Measurements from ENCODE around the gene MIGA2. TPM values are rescaled to one million over a fixed set of nuclear protein-coding genes. Genes with fewer than 3 reads are reported as not detected.
A peak's percentile ranks its signal among the peaks of the same experiment; 100 is the strongest.

MIGA2 gene
- total and polyA plus RNA-seq, 2 donors (not counting 1 experiment from before 2014, with no cell fraction given): 62.1 to 78.1 TPM

- ATAC-seq (ENCODE audit: low read depth) (no peak), DNase-seq (no peak)
- H3K79me2 ChIP-seq (ENCODE audit: control insufficient read depth, insufficient read depth, low read length): peaks cover 49% of the 10 kb centered on the region
- H3K4me1 Mint-ChIP-seq: peaks cover 34% of the 10 kb centered on the region
- no peak overlapping the region for H3K27ac ChIP-seq (ENCODE audit: low read length in 2 of 2)
- H3K4me3 ChIP-seq (ENCODE audit: control extremely low read depth in 1 of 5, extremely low read depth in 1 of 5, insufficient read depth in 1 of 5, low read depth in 2 of 5, low read length in 4 of 5): peak overlapping the region in 2 of 5 experiments; percentile 94 to 98
- peak overlapping the region; percentile 97 for H3K4me3 Mint-ChIP-seq
- H3K4me2 ChIP-seq (replicated peaks; ENCODE audit: low read depth, low read length, poor library complexity, severe bottlenecking): peak overlapping the region; percentile 92
- H3K36me3 ChIP-seq (replicated peaks in 1 of 2; ENCODE audit: control extremely low read depth in 1 of 2, control insufficient read depth in 1 of 2, extremely low read depth in 1 of 2, insufficient read depth in 2 of 2, low read length in 1 of 2): peaks cover 0 to 14% of the 10 kb centered on the region in 2 experiments
- WGBS (ENCODE audit: insufficient coverage): 98% methylated on average over 6 of the region's 6 CpGs
- peaks cover 29% of the 10 kb centered on the region for H4K20me1 ChIP-seq (ENCODE audit: control insufficient read depth, insufficient read depth, low read length, poor library complexity, severe bottlenecking)
- H3K27me3 Mint-ChIP-seq: no peaks in the 10 kb centered on the region
- peak overlapping the region; percentile 93 for H3K9ac ChIP-seq (ENCODE audit: low read length)
- intact Hi-C loops (cut with micrococcal nuclease): loop anchor here (2.0 kb wide), 1 partner anchor 909 kb away; no protein-coding TSS in a partner anchor
- no peaks in the 10 kb centered on the region for H3K9me3 Mint-ChIP-seq (ENCODE audit: insufficient read depth)
- H3K27ac Mint-ChIP-seq: no peak overlapping the region
- H2AFZ ChIP-seq (ENCODE audit: insufficient read depth, low read depth, low read length, poor library complexity, severe bottlenecking): no peak overlapping the region
- peaks cover 19 to 25% of the 10 kb centered on the region in 2 donors for H3K4me1 ChIP-seq (ENCODE audit: control insufficient read depth in 2 of 2, insufficient read depth in 2 of 2, low read length in 2 of 2)
- ChIA-PET CTCF (interaction anchor here (1.7 kb wide), 1 partner anchor 9 kb away, joined by 7 read pairs; the partner anchor contains the start of gene SH3GLB2), POLR2A (interaction anchor here (2.8 kb wide), 1 partner anchor 10 kb away, joined by 13 read pairs; the partner anchor contains the start of gene SH3GLB2)
- H3K9me3 ChIP-seq (ENCODE audit: control extremely low read depth in 1 of 3, control insufficient read depth in 2 of 3, insufficient read depth in 1 of 3, low read length in 2 of 3): no peaks in the 10 kb centered on the region
- TF ChIP-seq CTCF (IDR thresholded peaks at IDR 0.05): no peak
- no peak for TF ChIP-seq EZH2 (IDR thresholded peaks at IDR 0.05; ENCODE audit: borderline replicate concordance, insufficient read depth, low read depth, low read length, poor library complexity, severe bottlenecking)
- H3K27me3 ChIP-seq (replicated peaks in 1 of 4; ENCODE audit: control extremely low read depth in 1 of 4, control insufficient read depth in 3 of 4, insufficient read depth in 4 of 4, low read length in 3 of 4): no peaks in the 10 kb centered on the region
These were observed 1.3 kb downstream of the MIGA2 start for GRCh38 chr9:129037767-129038098.

GRCh38 chr9:129038109-129038852 lies 1.9 kb downstream of the MIGA2 start:
- Mint-ChIP-seq H3K4me1 (peaks cover 34% of the 10 kb centered on the region), H3K27me3 (no peaks in the 10 kb centered on the region), H3K27ac (no peak overlapping the region), H3K4me3 (peak overlapping the region; percentile 97), H3K9me3 (ENCODE audit: insufficient read depth) (no peaks in the 10 kb centered on the region)
- Histone ChIP-seq H4K20me1 (ENCODE audit: control insufficient read depth, insufficient read depth, low read length, poor library complexity, severe bottlenecking) (peaks cover 29% of the 10 kb centered on the region), H3K27ac (ENCODE audit: low read length in 2 of 2) (no peak overlapping the region), H3K36me3 (replicated peaks in 1 of 2; ENCODE audit: control extremely low read depth in 1 of 2, control insufficient read depth in 1 of 2, extremely low read depth in 1 of 2, insufficient read depth in 2 of 2, low read length in 1 of 2) (peaks cover 0 to 15% of the 10 kb centered on the region in 2 experiments), H3K9me3 (ENCODE audit: control extremely low read depth in 1 of 3, control insufficient read depth in 2 of 3, insufficient read depth in 1 of 3, low read length in 2 of 3) (no peaks in the 10 kb centered on the region), H2AFZ (ENCODE audit: insufficient read depth, low read depth, low read length, poor library complexity, severe bottlenecking) (no peak overlapping the region), H3K27me3 (replicated peaks in 1 of 4; ENCODE audit: control extremely low read depth in 1 of 4, control insufficient read depth in 3 of 4, insufficient read depth in 4 of 4, low read length in 3 of 4) (no peaks in the 10 kb centered on the region), H3K4me1 (ENCODE audit: control insufficient read depth in 2 of 2, insufficient read depth in 2 of 2, low read length in 2 of 2) (peaks cover 19 to 25% of the 10 kb centered on the region in 2 donors), H3K9ac (ENCODE audit: low read length) (no peak overlapping the region), H3K4me3 (ENCODE audit: control extremely low read depth in 1 of 5, extremely low read depth in 1 of 5, insufficient read depth in 1 of 5, low read depth in 2 of 5, low read length in 4 of 5) (no peak overlapping the region), H3K79me2 (ENCODE audit: control insufficient read depth, insufficient read depth, low read length) (peaks cover 49% of the 10 kb centered on the region), H3K4me2 (replicated peaks; ENCODE audit: low read depth, low read length, poor library complexity, severe bottlenecking) (peak overlapping the region; percentile 92)
- ATAC-seq (ENCODE audit: low read depth) (no peak), DNase-seq (peak; percentile 20)
- WGBS (ENCODE audit: insufficient coverage): 88% methylated on average over 6 of the region's 8 CpGs
- no peak for TF ChIP-seq CTCF (IDR thresholded peaks at IDR 0.05)
- no peak for TF ChIP-seq EZH2 (IDR thresholded peaks at IDR 0.05; ENCODE audit: borderline replicate concordance, insufficient read depth, low read depth, low read length, poor library complexity, severe bottlenecking)
- POLR2A ChIA-PET: interaction anchor here (2.8 kb wide), 1 partner anchor 11 kb away, joined by 13 read pairs; the partner anchor contains the start of gene SH3GLB2
- intact Hi-C loops (cut with micrococcal nuclease): no loop called here
- CTCF ChIA-PET: interaction anchor here (1.7 kb wide), 1 partner anchor 10 kb away, joined by 7 read pairs; the partner anchor contains the start of gene SH3GLB2

Measured in B cell (primary cell).